PC-9 (cell line): ENCODE measurements around the gene FOXN3. TPM values are rescaled to one million over a fixed set of nuclear protein-coding genes. Genes with fewer than 3 reads are reported as not detected.

ENCODE experiments used
- BruUV-seq: library from RNA; stranded (reverse); fragments of 400-500 nt; replicated peaks from 2 replicates; lab custom pipeline; 2021; lab: Mats Ljungman, UMichigan
- CTCF ChIA-PET: fragments of 300-600 bp; sonication (Branson Sonifier 250); formaldehyde crosslinking; loops from one replicate; lab custom pipeline; 2022; ENCODE audit warnings: antibody characterized with exemption; lab: Charles Lee
- POLR2A ChIA-PET: fragments of 300-600 bp; sonication (Branson Sonifier 250); formaldehyde crosslinking; loops from one replicate; lab custom pipeline; 2022; ENCODE audit warnings: antibody characterized with exemption; ENCODE audit not compliant: unreplicated experiment; lab: Charles Lee
- DNase-seq, 2 experiments: peaks; one replicate each; pipeline versions ENCODE4 v3.0.0 to v3.0.0-alpha.2; 2015 to 2022; ENCODE audit warnings: mixed read lengths in 1 of 2
- H2AFZ ChIP-seq: fragments of 200-600 bp; sonication (generic); 2 replicates; pipeline ENCODE4 v1.8.1; 2017; ENCODE audit warnings: antibody characterized with exemption
- H3F3A ChIP-seq: fragments of 200-600 bp; sonication (generic); 2 replicates; pipeline ENCODE4 v1.8.1; 2017; ENCODE audit warnings: antibody characterized with exemption, mild to moderate bottlenecking, low read depth; ENCODE audit not compliant: insufficient read depth
- H3K27ac ChIP-seq: fragments of 200-600 bp; sonication (generic); 2 replicates; pipeline ENCODE4 v1.6.1; 2016; ENCODE audit warnings: mixed run types
- H3K27me3 ChIP-seq: fragments of 200-600 bp; sonication (generic); 2 replicates; pipeline ENCODE4 v1.6.1; 2016; ENCODE audit warnings: low read depth, mixed run types; ENCODE audit not compliant: insufficient read depth
- H3K36me3 ChIP-seq: fragments of 200-600 bp; sonication (generic); 2 replicates; pipeline ENCODE4 v1.6.1; 2016; ENCODE audit warnings: low read depth, mixed run types
- H3K4me1 ChIP-seq: fragments of 200-600 bp; sonication (generic); replicated peaks from 2 replicates; pipeline ENCODE4 v1.6.1; 2016; ENCODE audit warnings: mixed run types; ENCODE audit not compliant: insufficient read depth
- H3K4me2 ChIP-seq: fragments of 200-600 bp; sonication (generic); 2 replicates; pipeline ENCODE4 v1.6.1; 2017; ENCODE audit warnings: mixed run types
- H3K4me3 ChIP-seq: fragments of 200-600 bp; sonication (generic); 2 replicates; pipeline ENCODE4 v1.6.1; 2016; ENCODE audit warnings: mixed run types
- H3K79me2 ChIP-seq: fragments of 200-600 bp; sonication (generic); 2 replicates; pipeline ENCODE4 v1.6.1; 2017; ENCODE audit warnings: low read depth, mixed run types
- H3K9me2 ChIP-seq: fragments of 200-600 bp; sonication (generic); 2 replicates; pipeline ENCODE4 v1.8.1; 2017; ENCODE audit warnings: mild to moderate bottlenecking; ENCODE audit not compliant: insufficient read depth
- H3K9me3 ChIP-seq: fragments of 200-600 bp; sonication (generic); 2 replicates; pipeline ENCODE4 v1.8.1; 2016; ENCODE audit warnings: low read depth; ENCODE audit not compliant: insufficient read depth
- H4K20me1 ChIP-seq: fragments of 200-600 bp; sonication (generic); 2 replicates; pipeline ENCODE4 v1.8.1; 2017; ENCODE audit not compliant: insufficient read depth
- CTCF ChIP-seq: fragments of 200-600 bp; sonication (generic); conservative IDR thresholded peaks from 2 replicates; pipeline ENCODE4 v1.6.1; 2017; ENCODE audit warnings: mixed run types, antibody characterized with exemption, mild to moderate bottlenecking, moderate library complexity
- EZH2 ChIP-seq: fragments of 200-600 bp; sonication (generic); IDR thresholded peaks from 2 replicates; pipeline ENCODE4 v1.8.0; 2017; ENCODE audit warnings: antibody characterized with exemption, low read depth
- intact Hi-C: fragments of 100-400 bp; cut with micrococcal nuclease; formaldehyde crosslinking; loops from one replicate; pipeline ENCODE4 v1.10.0; 2022; ENCODE audit not compliant: unreplicated experiment
- total RNA-seq: library from RNA; stranded (reverse); gene quantifications from 2 replicates; pipeline ENCODE4 v1.2.3, GENCODE V29; 2021

The FOXN3 gene
- total RNA-seq, 1 experiment from 2014 or later, result 4.2 TPM

GRCh38 chr14:89455412-89455811 lies 38.4 kb upstream of the FOXN3 start:
- Histone ChIP-seq H3K27me3 (peaks cover 60% of the 10 kb centered on the region), H3K79me2 (no peaks in the 10 kb centered on the region), H3F3A (no peaks in the 10 kb centered on the region), H3K9me3 (no peaks in the 10 kb centered on the region), H3K9me2 (no peaks in the 10 kb centered on the region), H3K4me2 (no peak overlapping the region), H4K20me1 (no peaks in the 10 kb centered on the region), H3K36me3 (no peaks in the 10 kb centered on the region), H3K4me3 (no peak overlapping the region), H3K4me1 (no peaks in the 10 kb centered on the region), H3K27ac (no peak overlapping the region), H2AFZ (no peak overlapping the region)
- intact Hi-C loops, result no loop called here
- TF ChIP-seq CTCF (no peak), EZH2 (no peak)
- CTCF ChIA-PET, result no interaction called here
- BruUV-seq, result no TSS peak
- no peak for DNase-seq
- POLR2A ChIA-PET, result no interaction called here

- Histone ChIP-seq H2AFZ (no peak overlapping the region), H3K79me2 (no peaks in the 10 kb centered on the region), H3F3A (no peaks in the 10 kb centered on the region), H3K4me2 (no peak overlapping the region), H3K9me2 (no peaks in the 10 kb centered on the region), H3K36me3 (no peaks in the 10 kb centered on the region), H4K20me1 (no peaks in the 10 kb centered on the region), H3K27ac (no peak overlapping the region), H3K4me3 (no peak overlapping the region), H3K4me1 (no peaks in the 10 kb centered on the region), H3K27me3 (peaks cover 61% of the 10 kb centered on the region), H3K9me3 (no peaks in the 10 kb centered on the region)
- TF ChIP-seq EZH2 (no peak), CTCF (no peak)
- ChIA-PET POLR2A (no interaction called here), CTCF (no interaction called here)
- BruUV-seq, result no TSS peak
- no peak for DNase-seq
- intact Hi-C loops, result no loop called here
Measured at GRCh38 chr14:89454996-89455395, 38.0 kb upstream of the FOXN3 start.

GRCh38 chr14:89452281-89452680 lies 35.2 kb upstream of the FOXN3 start:
- no peak overlapping the region for H3K27ac ChIP-seq
- H3K4me1 ChIP-seq, result no peaks in the 10 kb centered on the region
- no peaks in the 10 kb centered on the region for H3K79me2 ChIP-seq
- H2AFZ ChIP-seq, result no peak overlapping the region
- peaks cover 63% of the 10 kb centered on the region for H3K27me3 ChIP-seq
- H3K4me3 ChIP-seq, result no peak overlapping the region
- no TSS peak for BruUV-seq
- intact Hi-C loops, result no loop called here
- H3F3A ChIP-seq, result no peaks in the 10 kb centered on the region
- no peaks in the 10 kb centered on the region for H3K36me3 ChIP-seq
- no peaks in the 10 kb centered on the region for H4K20me1 ChIP-seq
- H3K9me3 ChIP-seq, result no peaks in the 10 kb centered on the region
- DNase-seq, result no peak
- H3K9me2 ChIP-seq, result no peaks in the 10 kb centered on the region
- TF ChIP-seq CTCF, result no peak
- TF ChIP-seq EZH2, result no peak
- POLR2A ChIA-PET, result no interaction called here
- CTCF ChIA-PET, result no interaction called here
- H3K4me2 ChIP-seq, result no peak overlapping the region
